ENCODE data around the gene DUSP28.
A peak's percentile ranks its signal among the peaks of the same experiment; 100 is the strongest.
"Not testable (repeated sequence)": the region's sequence is repeated elsewhere in the genome, so short reads cannot be mapped to it uniquely, and the experiment has no call there.

The DUSP28 gene

DNA sequence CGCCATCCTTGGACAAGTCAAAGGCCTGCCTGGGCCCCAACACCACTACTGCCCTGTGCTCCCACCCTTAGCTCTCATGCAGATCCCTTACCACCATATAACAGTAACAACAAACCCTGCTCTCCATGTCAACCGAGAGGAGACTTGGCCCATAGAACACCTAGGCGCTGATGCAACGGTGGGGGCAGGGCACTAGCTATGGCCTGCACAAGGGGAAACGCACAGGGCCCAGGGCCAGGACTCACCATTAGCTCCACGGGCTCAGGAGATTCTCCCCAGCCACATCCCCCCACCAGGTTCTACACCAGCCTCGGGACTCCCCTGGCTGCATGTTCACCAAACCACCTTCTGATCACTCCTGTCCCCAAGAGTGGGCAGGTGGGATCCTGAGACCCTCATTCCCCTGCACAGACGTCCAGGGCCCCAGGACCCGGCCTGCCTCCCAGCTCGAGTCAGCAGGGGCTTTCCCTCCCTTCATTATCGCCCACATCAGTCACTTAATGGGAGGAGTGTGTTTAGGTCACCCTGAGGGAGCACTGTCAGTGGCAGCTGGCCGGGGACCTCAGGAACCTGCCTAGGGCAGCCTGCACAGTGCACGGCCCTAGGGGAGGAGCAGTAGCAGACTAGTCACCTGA, 31.6 kb upstream of the DUSP28 start:
- DNase-seq: no peak

DNA sequence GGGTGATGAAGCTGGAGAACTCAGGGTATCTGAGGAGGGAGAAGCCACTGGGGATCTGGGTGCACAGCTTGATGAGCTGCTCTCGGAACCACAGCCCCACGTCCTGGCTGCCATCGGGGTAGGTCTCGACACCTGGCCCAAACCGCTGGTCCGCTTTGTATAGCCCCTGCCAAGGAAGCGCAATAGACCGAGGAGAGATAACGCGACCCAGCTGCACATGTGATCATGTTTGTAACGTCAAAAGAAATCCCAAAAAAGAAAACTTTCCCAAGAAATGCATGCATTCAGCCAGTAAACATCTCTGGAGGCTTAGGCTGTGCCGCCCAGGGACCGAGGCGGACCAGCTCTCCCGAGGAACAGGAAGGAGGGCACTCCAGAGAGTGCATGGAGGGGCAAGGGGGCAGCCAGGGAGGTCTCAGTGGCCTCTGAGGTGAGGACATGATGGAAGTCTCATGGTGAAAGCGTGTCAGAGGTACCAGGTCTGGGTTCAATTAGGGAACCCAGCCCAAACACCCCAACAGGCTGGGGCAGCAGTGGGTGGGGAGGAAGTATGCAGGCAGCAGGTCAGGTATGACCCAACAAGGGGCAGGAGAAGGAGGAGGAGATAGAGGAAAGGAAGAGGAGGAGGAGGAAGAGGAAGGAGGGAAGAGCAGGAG, 30.7 kb upstream of the DUSP28 start:
- no peak for DNase-seq

DNA sequence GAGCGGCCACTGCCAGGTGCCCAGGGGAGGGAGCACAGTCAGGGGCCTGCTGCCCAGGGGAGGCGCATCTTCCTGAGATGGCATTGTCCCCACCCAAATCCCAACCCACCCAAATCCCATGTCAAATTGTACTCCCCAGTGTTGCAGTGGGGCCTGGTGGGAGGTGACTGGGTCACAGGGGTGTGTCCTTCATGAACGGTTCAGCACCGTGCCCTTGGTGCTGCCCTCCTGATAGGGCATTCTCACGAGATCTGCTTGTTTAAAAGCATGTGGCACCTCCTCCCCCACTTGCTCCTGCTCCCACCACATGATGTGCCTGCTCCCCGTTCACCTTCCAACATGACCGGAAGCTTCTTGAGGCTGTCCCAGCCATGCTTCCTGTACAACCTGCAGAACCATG, 30.0 kb upstream of the DUSP28 start:
- DNase-seq: no peak

DNA sequence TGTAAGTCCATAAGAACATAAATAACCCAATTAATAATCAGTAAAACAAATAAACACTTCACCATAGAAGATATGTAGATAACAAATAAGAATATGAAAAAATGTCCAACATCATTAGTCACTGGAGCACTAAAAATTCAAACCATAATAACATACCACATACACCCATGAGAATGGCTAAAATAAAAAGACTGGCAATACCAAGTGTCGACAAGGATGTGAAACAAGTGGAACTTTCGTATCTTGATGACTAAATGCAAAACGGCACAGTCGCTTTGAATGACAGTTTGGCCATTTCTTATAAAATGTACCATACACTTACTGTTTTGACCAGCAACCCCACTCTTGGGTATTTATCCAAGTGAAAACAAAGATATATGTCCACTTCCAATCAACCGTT, 29.1 kb upstream of the DUSP28 start:
- DNase-seq: no peak

DNA sequence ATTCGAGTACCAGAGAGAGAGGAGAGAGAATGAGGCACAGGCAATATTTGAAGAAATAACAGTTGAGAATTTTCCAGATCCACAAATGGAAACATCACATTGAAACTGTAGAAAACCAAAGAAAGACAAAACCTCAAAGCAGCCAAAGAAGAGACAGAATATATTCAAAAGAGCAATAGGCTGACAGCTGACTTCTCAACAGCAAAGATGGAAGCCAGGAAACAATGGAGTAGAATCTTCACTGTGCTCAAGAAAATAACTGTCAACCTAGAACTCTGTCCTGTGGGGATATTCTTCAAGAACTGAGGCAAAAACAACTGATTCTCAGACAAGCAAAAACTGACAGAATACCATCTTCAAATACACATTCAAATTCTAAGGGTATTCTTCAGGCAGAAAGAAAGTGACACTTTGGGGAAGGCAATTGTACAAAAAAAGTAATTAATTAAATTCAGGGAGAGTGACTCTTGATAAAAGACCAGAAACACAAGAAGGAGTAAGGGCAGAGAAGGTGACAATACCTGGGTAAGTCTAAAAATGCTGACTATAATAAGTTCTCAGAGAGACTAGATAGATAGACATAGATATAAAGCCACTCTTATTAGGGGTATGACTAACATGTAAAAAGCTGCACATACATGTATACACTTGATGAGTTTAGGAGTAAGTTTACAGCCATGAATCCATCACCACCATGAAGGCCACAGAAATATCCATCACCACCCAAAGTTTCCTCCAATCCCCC, 28.0 kb upstream of the DUSP28 start:
- DNase-seq: no peak

DNA sequence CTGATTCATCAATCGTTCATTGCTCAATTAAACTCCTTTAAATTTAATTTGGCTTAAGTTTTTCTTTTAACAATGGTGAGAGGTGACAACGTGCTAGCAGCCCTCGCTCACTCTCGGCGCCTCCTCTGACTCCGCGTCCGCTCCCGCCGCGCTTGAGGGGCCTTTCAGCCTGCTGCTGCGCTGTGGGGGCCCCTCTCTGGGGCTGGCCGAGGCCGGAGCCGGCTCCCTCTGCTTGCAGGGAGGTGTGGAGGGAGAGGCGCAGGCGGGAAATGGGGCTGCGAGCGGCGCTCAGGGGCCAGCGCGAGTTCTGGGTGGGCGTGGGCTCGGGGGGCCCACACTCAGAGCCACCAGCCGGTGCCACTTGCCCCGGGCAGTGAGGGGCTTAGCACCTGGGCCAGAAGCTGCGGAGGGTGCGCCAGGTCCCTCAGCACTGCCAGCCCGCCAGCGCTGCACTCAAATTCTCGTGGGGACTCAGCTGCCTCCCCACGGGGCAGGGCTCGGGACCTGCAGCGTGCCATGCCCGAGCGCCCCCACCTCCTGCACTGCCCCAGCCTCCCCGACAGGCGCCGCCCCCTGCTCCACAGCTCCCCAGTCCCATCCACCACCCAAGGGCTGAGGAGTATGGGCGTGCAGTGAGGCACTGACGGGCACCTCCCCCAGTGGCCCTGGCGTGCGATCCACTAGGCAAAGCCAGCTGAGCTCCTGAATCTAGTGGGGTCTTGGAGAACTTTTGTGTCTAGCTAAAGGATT, 22.0 kb upstream of the DUSP28 start:
- DNase-seq: no peak

DNA sequence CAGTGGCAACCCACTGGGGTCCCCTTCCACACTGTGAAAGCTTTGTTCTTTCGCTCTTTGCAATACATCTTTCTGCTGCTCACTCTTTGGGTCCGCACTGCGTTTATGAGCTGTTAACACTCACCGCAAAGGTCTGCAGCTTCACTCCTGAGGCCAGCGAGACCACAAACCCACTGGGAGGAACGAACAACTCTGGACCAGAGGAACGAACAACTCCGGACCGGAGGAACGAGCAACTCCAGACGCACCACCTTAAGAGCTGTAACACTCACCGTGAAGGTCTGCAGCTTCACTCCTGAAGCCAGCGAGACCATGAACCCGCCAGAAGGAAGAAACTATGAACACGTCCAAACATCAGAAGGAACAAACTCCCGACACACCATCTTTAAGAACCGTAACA, 21.1 kb upstream of the DUSP28 start:
- not testable (repeated sequence) for DNase-seq

DNA sequence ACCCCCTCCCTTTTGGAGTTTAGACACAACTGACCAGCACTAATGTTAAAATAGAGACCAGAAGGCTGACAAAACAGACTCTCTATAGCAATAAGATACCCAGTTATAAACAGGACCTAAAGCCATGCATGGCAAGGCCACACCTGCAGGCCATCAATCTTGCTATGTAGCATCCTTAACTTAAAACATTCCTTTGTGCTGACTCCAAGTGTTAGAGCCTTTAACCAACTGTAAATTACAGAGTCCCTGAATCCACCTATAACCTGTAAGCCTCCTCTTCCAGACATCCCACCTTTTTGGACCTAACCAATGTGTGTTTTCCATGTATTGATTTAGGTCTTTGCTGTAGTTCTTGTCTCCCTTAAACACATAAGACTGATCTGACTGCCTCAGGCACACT, 20.3 kb upstream of the DUSP28 start:
- no peak for DNase-seq

DNA sequence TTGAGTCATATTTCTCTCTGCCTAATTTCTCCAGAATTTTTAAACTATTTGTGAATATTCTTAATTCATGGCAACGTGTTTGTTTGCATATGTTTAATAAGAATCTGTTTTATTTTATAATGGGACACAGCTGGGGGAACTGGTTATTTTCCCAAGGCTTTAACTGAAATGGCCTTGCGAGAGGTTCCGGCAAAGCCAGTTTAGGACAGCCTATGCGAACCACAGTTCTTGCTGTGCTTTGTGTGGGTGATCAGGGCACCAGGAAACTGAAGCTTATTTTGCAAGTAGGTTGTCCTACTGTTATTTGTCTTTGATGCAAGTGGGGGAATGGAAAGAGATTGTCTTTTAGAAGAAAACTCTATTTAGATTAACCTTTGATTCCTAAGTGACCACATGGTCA, 8.9 kb upstream of the DUSP28 start:
- DNase-seq: no peak

DNA sequence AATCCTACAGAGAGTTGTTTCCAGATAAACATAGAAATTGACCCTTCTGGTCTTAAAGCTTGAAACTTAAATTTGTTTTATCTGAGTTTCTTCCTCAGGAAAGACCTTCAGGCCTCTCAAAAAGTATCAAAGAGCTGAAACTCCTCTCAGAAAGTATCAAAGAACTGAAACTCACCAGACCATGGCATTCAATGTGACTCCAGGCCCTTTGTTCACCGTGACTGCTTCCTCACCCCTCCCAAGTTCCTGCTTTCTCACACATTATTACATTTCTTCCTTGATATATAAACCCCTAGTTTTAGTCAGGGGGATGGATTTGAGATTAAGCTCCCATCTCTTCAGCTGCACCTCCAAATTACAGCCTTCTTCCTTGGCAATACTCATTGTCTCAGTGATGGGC, 8.3 kb upstream of the DUSP28 start:
- DNase-seq: no peak

DNA sequence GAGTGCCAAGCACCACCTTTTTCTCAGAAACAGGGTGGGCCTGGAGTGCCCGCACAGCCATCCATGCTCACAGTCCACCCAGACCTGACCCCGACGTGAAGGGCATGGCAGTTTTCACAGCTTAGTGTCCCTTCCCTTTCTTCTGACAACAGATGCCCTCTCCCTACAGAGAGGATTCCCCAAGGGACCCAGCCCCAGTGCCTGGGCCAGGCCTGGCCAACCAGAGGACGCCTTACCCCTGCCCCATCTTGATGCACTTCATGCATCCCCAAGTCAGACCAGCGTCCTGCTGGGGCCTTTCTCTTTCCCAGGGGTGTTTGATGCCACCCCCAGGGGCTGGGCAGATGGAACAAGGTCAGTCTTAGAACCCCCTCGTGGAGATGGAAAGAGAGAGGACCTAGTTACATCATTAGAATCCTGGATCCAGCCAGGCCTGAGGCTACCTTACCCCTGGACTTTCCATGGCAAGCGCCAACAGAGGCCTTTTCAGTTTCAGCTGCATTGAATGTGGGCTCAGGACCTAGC, 6.1 kb upstream of the DUSP28 start:
- DNase-seq: no peak

DNA sequence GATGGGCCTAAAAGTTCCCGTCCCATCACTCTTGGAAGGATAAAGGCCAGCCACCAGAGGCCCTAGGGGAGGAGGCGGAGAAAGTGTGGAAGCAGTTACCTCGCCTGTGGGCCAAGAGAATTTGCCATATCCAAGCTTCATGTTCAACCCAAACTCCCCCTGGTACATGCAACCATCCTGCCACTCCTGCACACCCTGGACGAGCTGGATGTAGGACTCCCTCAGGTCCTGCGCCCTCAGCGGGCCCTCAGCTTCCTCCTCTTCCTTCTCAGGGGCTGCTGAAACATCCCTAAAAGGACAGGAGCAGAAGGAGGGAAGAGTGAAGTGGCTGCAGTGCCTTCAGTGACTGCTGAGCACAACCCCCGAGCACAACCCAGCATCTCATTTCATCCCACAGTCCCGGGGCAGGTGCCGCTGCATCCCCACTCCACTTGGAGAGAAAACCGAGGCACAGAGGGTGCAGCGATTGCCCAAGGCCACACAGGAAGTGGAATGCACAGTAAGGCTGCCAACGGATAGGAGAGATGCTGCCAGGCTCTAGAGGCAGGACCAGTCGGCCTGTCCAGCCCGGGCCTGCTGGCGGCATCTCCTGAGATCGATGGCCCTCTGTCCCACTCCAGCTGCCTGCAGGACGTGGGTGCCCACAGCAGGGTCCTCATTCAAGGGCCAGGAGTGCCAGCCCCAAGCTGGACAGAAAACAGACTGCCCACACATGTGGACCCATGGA, 5.2 kb upstream of the DUSP28 start:
- DNase-seq: no peak

DNA sequence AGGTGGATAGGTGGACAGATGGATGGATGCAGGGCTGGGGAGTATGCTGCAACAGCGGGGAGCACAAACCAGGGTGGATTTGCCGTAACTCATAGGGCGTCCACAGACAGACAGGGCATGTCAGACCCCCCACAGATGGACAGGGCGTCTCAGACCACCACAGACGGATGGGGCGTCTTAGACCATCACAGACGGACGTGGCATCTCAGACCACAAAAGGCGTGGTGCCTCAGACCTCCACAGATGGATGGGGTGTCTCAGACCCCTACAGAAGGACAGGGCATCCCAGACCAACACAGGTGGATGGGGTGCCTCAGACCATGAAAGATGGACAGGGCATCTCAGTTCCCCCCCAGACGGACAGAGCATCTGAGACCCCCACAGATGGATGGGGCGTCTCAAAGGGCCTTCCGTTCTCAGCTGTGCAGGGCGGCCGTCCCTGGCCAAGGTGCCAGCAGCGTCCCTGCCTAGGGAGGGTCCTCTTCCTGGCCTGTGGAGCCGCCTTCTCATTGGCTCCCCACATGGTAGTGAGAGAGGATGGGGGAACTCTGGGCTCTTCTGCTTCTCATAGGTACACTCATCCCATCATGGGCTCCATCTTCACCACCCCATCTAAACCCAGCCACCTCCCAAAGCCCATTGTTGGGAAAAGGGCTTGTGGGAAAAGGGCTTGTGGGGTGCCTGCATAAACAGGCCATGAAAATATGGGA, 4.5 kb upstream of the DUSP28 start:
- DNase-seq: no peak

DNA sequence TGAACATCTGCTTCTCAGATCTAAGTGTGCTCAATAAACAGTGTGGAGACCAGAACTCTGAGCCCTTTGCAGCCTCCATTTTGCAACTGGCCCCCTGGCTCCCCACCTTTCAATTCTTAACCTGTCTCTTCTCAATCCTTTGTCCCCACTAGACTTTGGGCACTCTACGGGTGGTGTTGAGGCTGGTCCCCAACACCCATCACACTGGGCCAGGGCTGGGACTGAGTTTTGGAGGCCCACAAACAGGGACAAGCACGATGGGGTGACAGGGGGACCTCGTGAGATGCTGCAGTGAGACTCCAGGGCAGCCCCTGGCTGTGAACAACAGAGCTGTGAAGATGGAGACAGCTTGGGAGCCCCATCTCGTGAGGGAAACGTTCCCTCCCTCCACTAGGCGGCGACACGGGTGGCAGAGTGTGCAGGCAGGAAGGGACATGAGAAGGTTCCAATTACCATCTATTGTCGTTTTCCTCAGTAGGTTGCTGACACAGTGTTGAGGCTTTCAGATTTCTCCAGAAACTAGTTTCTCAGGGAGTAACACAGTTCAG, 3.5 kb upstream of the DUSP28 start:
- peak; percentile 35 for DNase-seq

DNA sequence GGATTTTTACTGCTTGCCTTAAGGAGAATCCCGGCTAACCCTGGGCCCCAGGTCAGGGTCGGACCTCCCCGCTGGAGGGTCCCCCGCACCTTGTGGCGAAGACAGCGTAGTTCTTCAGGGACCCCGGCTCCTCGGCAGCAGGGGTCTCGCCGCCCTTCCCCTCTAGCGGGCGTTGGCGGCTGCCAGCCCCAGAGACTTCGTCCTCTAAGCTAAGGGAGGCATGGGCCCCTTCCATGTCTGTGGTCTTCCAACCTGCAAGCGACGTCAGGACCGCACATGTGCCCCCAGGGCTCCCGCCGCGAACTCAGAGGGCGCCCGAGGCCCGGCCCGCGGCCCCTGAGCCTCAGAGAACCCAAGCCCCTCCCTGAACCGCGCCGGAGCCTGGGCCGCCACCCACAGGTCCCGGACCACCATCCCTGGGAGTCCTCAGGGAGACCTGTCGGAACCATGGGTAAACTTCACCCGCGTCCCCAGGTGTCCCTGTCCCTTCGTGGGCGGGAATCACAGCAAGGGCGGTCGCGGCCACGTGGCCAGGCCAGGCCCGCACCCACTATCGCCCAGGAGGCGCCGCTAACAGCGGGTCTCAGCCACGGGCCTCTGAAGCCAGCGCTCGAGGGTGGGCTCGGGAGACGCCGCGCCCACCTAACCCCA, 2.9 kb upstream of the DUSP28 start:
- DNase-seq: no peak

DNA sequence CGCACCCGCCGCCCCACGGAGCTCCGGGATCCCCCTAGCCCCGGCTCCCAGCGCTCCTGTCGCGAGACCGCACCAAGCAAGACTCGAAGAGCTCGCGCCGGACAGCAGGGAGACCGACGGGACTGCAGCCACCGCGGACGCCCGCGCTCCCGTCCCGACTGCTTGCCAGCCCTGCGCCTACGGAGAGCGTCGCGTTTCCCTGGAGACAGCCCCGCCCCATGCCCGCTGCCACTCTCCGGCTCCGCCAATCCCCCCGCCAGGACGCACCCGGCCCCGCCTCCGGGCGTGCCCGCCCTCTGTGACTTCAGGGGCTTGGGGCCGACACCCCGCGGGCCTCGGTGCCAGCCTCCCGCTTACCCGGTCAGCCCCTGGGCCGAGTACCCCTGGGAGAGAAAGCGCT, 2.3 kb upstream of the DUSP28 start, which contains the start of gene ANKMY1:
Gene ANKMY1 (minus strand): TSS at position 181 of the 400 bp plus-strand sequence. CDS start 653 bp downstream, outside the sequence.
- DNase-seq: peak; percentile 68

DNA sequence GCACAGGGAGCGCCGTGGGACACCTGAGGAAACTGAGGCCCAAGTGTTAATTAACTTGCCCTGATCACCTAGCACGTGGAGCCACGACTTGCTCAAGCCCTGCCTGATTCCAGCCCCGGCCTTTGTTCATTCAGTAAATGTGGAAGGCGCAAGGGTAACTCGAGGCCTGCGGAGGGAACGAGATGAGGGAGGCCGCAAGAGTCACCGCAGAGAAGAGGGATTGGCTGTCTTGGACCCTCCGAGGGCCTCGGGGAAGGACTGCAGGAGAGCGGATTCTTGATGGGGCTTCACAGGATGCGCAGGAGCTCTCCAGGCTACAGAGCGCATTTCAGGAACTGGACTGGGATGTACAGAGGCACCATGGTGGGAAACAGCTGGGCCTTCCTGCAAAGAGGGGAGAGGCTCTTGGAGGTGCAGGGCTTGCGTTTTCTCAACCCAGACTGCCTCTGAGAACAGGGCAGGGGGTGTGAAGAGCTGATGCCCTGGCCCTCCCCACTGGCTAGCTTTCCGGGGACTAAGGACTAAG, 1.9 kb upstream of the DUSP28 start:
- DNase-seq: no peak

DNA sequence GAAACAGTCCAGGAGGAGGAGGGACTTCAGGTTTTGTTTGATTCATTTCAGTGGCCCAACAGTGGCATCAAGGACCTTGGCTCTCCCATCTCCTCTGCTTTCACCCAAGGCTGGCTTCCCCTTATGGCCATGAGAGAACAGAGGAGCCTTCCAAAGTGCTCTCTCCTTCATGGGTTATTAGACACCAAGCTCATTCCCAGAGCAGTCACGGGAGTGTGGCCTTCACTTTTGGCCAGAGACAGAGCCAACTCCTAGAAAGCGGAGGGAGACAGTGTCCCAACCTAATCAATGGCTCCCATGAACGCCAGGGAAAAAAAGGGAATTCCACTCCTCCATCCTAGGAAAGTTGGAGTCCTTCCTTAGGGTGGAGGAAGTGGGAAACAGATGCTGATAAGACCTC, 871 bp upstream of the DUSP28 start:
- no peak for DNase-seq

DNA sequence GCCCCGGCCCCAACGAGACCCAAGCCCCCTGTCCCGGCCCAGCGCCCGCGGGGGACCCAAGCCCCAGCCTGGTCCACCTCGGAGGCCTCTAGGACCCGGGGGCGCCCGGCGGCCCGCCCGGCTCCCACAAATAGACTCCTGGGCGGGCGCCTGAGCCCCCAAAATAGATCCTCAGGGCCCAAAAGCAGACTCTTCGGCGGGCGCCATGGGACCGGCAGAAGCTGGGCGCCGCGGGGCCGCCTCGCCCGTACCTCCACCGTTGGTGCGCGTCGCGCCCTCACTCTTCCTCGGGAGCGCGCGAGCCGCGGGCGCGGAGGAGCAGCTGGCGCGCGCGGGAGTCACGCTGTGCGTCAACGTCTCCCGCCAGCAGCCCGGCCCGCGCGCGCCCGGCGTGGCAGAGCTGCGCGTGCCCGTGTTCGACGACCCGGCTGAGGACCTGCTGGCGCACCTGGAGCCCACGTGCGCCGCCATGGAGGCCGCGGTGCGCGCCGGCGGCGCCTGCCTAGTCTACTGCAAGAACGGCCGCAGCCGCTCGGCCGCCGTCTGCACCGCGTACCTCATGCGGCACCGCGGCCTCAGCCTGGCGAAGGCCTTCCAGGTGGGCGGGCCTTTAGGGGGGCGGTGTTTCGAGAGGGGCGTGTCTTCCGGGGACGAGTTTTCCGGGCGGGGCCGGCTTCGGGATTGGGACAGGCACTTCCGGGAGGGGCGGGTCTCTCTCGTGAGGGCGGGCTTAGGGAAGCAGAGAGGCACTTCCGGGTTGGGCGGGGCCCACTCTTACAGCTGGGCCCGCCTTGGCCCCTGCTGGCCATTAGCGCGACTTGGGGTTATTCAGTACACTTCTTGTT, 545 bp downstream of the DUSP28 start:
- DNase-seq: peak; percentile 96
